K562 (cell line): ENCODE data around the gene SMAD3. TPM values are rescaled to one million over a fixed set of nuclear protein-coding genes. Genes with fewer than 3 reads are reported as not detected.

ENCODE experiments used
- ADNP ChIP-seq: fragments of 200-800 bp; sonication (Bioruptor generic); IDR thresholded peaks from 2 replicates; pipeline ENCODE4 v1.6.1; 2016; ENCODE audit warnings: missing genetic modification characterization, missing compliant biosample characterization
- BRD9 ChIP-seq: fragments of 450-650 bp; IDR thresholded peaks from 2 replicates; pipeline ENCODE4 v1.6.1; 2018; ENCODE audit warnings: low read depth; ENCODE audit not compliant: partially characterized antibody
- CEBPB ChIP-seq: fragments of 450-650 bp; IDR thresholded peaks from 2 replicates; pipeline ENCODE4 v1.6.1; 2016; ENCODE audit warnings: missing genetic modification characterization, missing compliant biosample characterization
- DDX20 ChIP-seq: fragments of 450-650 bp; IDR thresholded peaks from 2 replicates; pipeline ENCODE4 v1.6.1; 2016; ENCODE audit warnings: missing genetic modification characterization, low read depth, mild to moderate bottlenecking, missing compliant biosample characterization, moderate library complexity
- DMBX1 ChIP-seq: fragments of 250-450 bp; sonication (Bioruptor Pico); IDR thresholded peaks from 2 replicates; pipeline ENCODE4 v1.8.0; 2022; ENCODE audit warnings: inconsistent platforms, mild to moderate bottlenecking, moderate library complexity, borderline replicate concordance
- E2F1 ChIP-seq: sonication (generic); formaldehyde crosslinking; IDR thresholded peaks from 2 replicates; pipeline ENCODE4 v1.8.1; 2023; ENCODE audit warnings: mild to moderate bottlenecking, missing genetic modification reagents, moderate library complexity
- FOXA1 ChIP-seq: fragments of 450-650 bp; IDR thresholded peaks from 2 replicates; pipeline ENCODE4 v1.6.1; 2016; ENCODE audit warnings: mild to moderate bottlenecking, borderline replicate concordance
- FOXK2 ChIP-seq, 2 experiments: fragments of 450-650 bp; IDR thresholded peaks in 1 of 2; conservative IDR thresholded peaks in 1 of 2; 2 replicates each; pipeline ENCODE4 v1.6.1; 2016; ENCODE audit warnings: low read depth in 2 of 2, mild to moderate bottlenecking in 1 of 2
- HDAC8 ChIP-seq: fragments of 450-650 bp; IDR thresholded peaks from 2 replicates; pipeline ENCODE4 v1.6.1; 2016; ENCODE audit warnings: mild to moderate bottlenecking, missing genetic modification characterization, moderate library complexity, missing compliant biosample characterization
- HMGXB4 ChIP-seq: sonication (generic); formaldehyde crosslinking; IDR thresholded peaks from 2 replicates; pipeline ENCODE4 v1.8.1; 2023; ENCODE audit warnings: mild to moderate bottlenecking, missing genetic modification reagents
- ILF3 ChIP-seq: fragments of 450-650 bp; IDR thresholded peaks from 2 replicates; pipeline ENCODE4 v1.6.1; 2018; ENCODE audit warnings: antibody characterized with exemption, mild to moderate bottlenecking, moderate library complexity, borderline replicate concordance
- KLF1 ChIP-seq: fragments of 450-650 bp; IDR thresholded peaks from 2 replicates; pipeline ENCODE4 v1.6.1; 2016; ENCODE audit warnings: missing genetic modification characterization, missing compliant biosample characterization
- L3MBTL2 ChIP-seq: fragments of 450-650 bp; IDR thresholded peaks from 2 replicates; pipeline ENCODE4 v1.6.1; 2016; ENCODE audit warnings: mild to moderate bottlenecking, moderate library complexity
- MCM5 ChIP-seq: fragments of 450-650 bp; IDR thresholded peaks from 2 replicates; pipeline ENCODE4 v1.6.1; 2016; ENCODE audit warnings: low read depth
- MLLT1 ChIP-seq, 2 experiments: fragments of 450-650 bp; IDR thresholded peaks; 2 replicates each; pipeline ENCODE4 v1.6.1; 2016
- NFE2 ChIP-seq: IDR thresholded peaks from 2 replicates; pipeline ENCODE4 v1.6.1; 2014; ENCODE audit warnings: antibody characterized with exemption, low read depth
- NR2C1 ChIP-seq, 2 experiments: fragments of 450-650 bp; IDR thresholded peaks; 2 replicates each; pipeline ENCODE4 v1.6.1; 2017; ENCODE audit warnings: mild to moderate bottlenecking in 2 of 2, antibody characterized with exemption in 1 of 2, inconsistent platforms in 1 of 2, missing compliant biosample characterization in 1 of 2, missing genetic modification characterization in 1 of 2
- POLR3G ChIP-seq: IDR thresholded peaks from 2 replicates; pipeline ENCODE4 v1.6.1; 2011; ENCODE audit not compliant: insufficient read length, insufficient replicate concordance; ENCODE audit errors: extremely low read depth
- SAFB2 ChIP-seq: fragments of 200-400 bp; formaldehyde crosslinking; IDR thresholded peaks from 2 replicates; pipeline ENCODE4 v1.6.1; 2018; ENCODE audit warnings: borderline replicate concordance, low read length, low read depth, moderate library complexity; ENCODE audit not compliant: severe bottlenecking
- TRIM24 ChIP-seq, 2 experiments: fragments of 450-650 bp; IDR thresholded peaks; 2 replicates each; pipeline ENCODE4 v1.6.1; 2016
- ZFX ChIP-seq: sonication (generic); formaldehyde crosslinking; IDR thresholded peaks from 2 replicates; pipeline ENCODE4 v1.8.0; 2022; ENCODE audit warnings: mild to moderate bottlenecking, missing genetic modification reagents, moderate library complexity
- ZNF121 ChIP-seq: sonication (generic); formaldehyde crosslinking; conservative IDR thresholded peaks from 2 replicates; pipeline ENCODE4 v1.8.0; 2022; ENCODE audit warnings: missing genetic modification reagents
- ZNF232 ChIP-seq: sonication (generic); formaldehyde crosslinking; IDR thresholded peaks from 2 replicates; pipeline ENCODE4 v1.8.0; 2022; ENCODE audit warnings: mild to moderate bottlenecking, missing genetic modification reagents
- ZNF316 ChIP-seq: fragments of 450-650 bp; IDR thresholded peaks from 2 replicates; pipeline ENCODE4 v1.6.1; 2016
- ZNF696 ChIP-seq: fragments of 250-450 bp; sonication (Bioruptor Pico); conservative IDR thresholded peaks from 2 replicates; pipeline ENCODE4 v1.4.0; 2020; ENCODE audit warnings: mild to moderate bottlenecking, moderate library complexity
- ZNF764 ChIP-seq: fragments of 250-450 bp; sonication (Bioruptor Pico); IDR thresholded peaks from 2 replicates; pipeline ENCODE4 v1.4.0; 2020; ENCODE audit warnings: low read depth, mild to moderate bottlenecking, moderate library complexity
- polyA plus RNA-seq, 8 experiments: library from polyadenylated mRNA; depleted of rRNA in 4 of 8; stranded (reverse) in 5 of 8; unstranded in 3 of 8; fragments of >200 nt; fragmentation: Nextera tagmentation in 2 of 8; fragmentation: Illumina TruSeq in 1 of 8; extraction: Ambion mirVana in 2 of 8; extraction: Trizol in 1 of 8; gene quantifications; 2 replicates each; pipeline versions ENCODE4 v1.2.1 to v1.2.3, GENCODE V29; 2011 to 2014; ENCODE audit warnings: inconsistent platforms in 1 of 8, missing spikeins in 1 of 8
- total RNA-seq, 7 experiments: library from RNA; depleted of rRNA in 6 of 7; stranded (reverse); fragments of >200 nt in 6 of 7; fragmentation: Illumina TruSeq in 2 of 7; extraction: Trizol in 2 of 7; gene quantifications; 2 replicates each; pipeline versions ENCODE4 v1.2.1 to v1.2.3, GENCODE V29; 2011 to 2021; ENCODE audit warnings: low replicate concordance in 1 of 7

SMAD3 gene
- total and polyA plus RNA-seq, 9 of the 15 experiments (the other 6 are each of a cell fraction or from before 2014, with no cell fraction given), result 4.3 to 39.2 (median 11.1) TPM

- TF ChIP-seq E2F1 (CRISPR knock-in tag) (no peak), HMGXB4 (CRISPR knock-in tag) (no peak), DDX20 (tag) (no peak), ADNP (0 out of 2 replicates have a peak, but pooled peaks have one; percentile 27), BRD9 (no peak), NFE2 (no peak), POLR3G (no peak), SAFB2 (no peak), ZNF316 (no peak), ZNF764 (CRISPR knock-in tag) (no peak), L3MBTL2 (0 out of 2 replicates have a peak, but pooled peaks have one; percentile 17), DMBX1 (no peak), ZNF696 (CRISPR knock-in tag) (no peak), ZNF232 (CRISPR knock-in tag) (no peak), ZNF121 (CRISPR knock-in tag) (no peak), MCM5 (no peak), HDAC8 (no peak), NR2C1 (IDR thresholded peaks at IDR 0.05) (no peak), NR2C1 (tag; IDR thresholded peaks at IDR 0.05) (no peak), FOXK2 (conservative IDR thresholded peaks at IDR 0.05 in 1 of 2, IDR thresholded peaks at IDR 0.05 in 1 of 2; ENCODE audit: low read depth in 2 of 2) (no peak), CEBPB (tag) (peak; percentile 77), ILF3 (no peak), KLF1 (tag) (no peak), ZFX (CRISPR knock-in tag) (no peak), MLLT1 (IDR thresholded peaks at IDR 0.05) (no peak), FOXA1 (no peak), TRIM24 (IDR thresholded peaks at IDR 0.05) (peak in 1 of 2 experiments; percentile 24; a peak in 1 of 4 replicates)
These were observed 1.5 kb upstream of the SMAD3 start (continued) for GRCh38 chr15:67063689-67064606.
